ENCODE measurements around the gene SLC16A2.
"Not testable (repeated sequence)": the region's sequence is repeated elsewhere in the genome, so short reads cannot be mapped to it uniquely, and the experiment has no call there.

The SLC16A2 gene

GRCh38 chrX:74461384-74461783, 40.1 kb downstream of the SLC16A2 start:
- no peaks in the 10 kb centered on the region; the same call in 1 of the 2 replicates for H3K27me3 ChIP-seq (ENCODE audit: control insufficient read depth, insufficient read depth, low read length)
- no peak overlapping the region for H3K9ac ChIP-seq (ENCODE audit: low read length)

GRCh38 chrX:74464722-74465121, 43.4 kb downstream of the SLC16A2 start:
- H3K4me1 ChIP-seq (ENCODE audit: control insufficient read depth, insufficient read depth, low read length), result peaks cover 4% of the 10 kb centered on the region; the same call in 1 of the 2 replicates
- H3K36me3 ChIP-seq (ENCODE audit: control insufficient read depth, insufficient read depth, low read length), result no peaks in the 10 kb centered on the region
- H3K27me3 ChIP-seq (ENCODE audit: control insufficient read depth, insufficient read depth, low read length), result no peaks in the 10 kb centered on the region; the same call in 1 of the 2 replicates
- H3K4me3 ChIP-seq (ENCODE audit: low read depth, low read length), result no peak overlapping the region
- H3K27ac ChIP-seq (ENCODE audit: low read depth, low read length), result no peak overlapping the region
- H3K9me3 ChIP-seq (ENCODE audit: control insufficient read depth, insufficient read depth, low read depth, low read length), result no peaks in the 10 kb centered on the region; the same call in 1 of the 2 replicates
- no peak overlapping the region for H3K9ac ChIP-seq (ENCODE audit: low read length)

More at GRCh38 chrX:74461384-74461783, 40.1 kb downstream of the SLC16A2 start:
- H3K36me3 ChIP-seq (ENCODE audit: control insufficient read depth, insufficient read depth, low read length), result no peaks in the 10 kb centered on the region
- no peaks in the 10 kb centered on the region; the same call in 1 of the 2 replicates for H3K9me3 ChIP-seq (ENCODE audit: control insufficient read depth, insufficient read depth, low read depth, low read length)
- H3K4me3 ChIP-seq (ENCODE audit: low read depth, low read length), result no peak overlapping the region
- H3K27ac ChIP-seq (ENCODE audit: low read depth, low read length), result no peak overlapping the region
- peaks cover 9% of the 10 kb centered on the region for H3K4me1 ChIP-seq (ENCODE audit: control insufficient read depth, insufficient read depth, low read length)

GRCh38 chrX:74465424-74465823, 44.1 kb downstream of the SLC16A2 start:
- no peak overlapping the region for H3K27ac ChIP-seq (ENCODE audit: low read depth, low read length)
- no peak overlapping the region for H3K4me3 ChIP-seq (ENCODE audit: low read depth, low read length)
- H3K9me3 ChIP-seq (ENCODE audit: control insufficient read depth, insufficient read depth, low read depth, low read length), result peaks cover 3% of the 10 kb centered on the region; the same call in 1 of the 2 replicates
- H3K36me3 ChIP-seq (ENCODE audit: control insufficient read depth, insufficient read depth, low read length), result no peaks in the 10 kb centered on the region
- no peak overlapping the region for H3K9ac ChIP-seq (ENCODE audit: low read length)
- no peaks in the 10 kb centered on the region; the same call in 1 of the 2 replicates for H3K27me3 ChIP-seq (ENCODE audit: control insufficient read depth, insufficient read depth, low read length)
- peaks cover 4% of the 10 kb centered on the region; the same call in 1 of the 2 replicates for H3K4me1 ChIP-seq (ENCODE audit: control insufficient read depth, insufficient read depth, low read length)

- Histone ChIP-seq H3K36me3 (ENCODE audit: control insufficient read depth, insufficient read depth, low read length) (no peaks in the 10 kb centered on the region), H3K4me3 (ENCODE audit: low read depth, low read length) (no peak overlapping the region), H3K9me3 (ENCODE audit: control insufficient read depth, insufficient read depth, low read depth, low read length) (peaks cover 3% of the 10 kb centered on the region; the same call in 1 of the 2 replicates), H3K27me3 (ENCODE audit: control insufficient read depth, insufficient read depth, low read length) (no peaks in the 10 kb centered on the region), H3K4me1 (ENCODE audit: control insufficient read depth, insufficient read depth, low read length) (peaks cover 4% of the 10 kb centered on the region; the same call in 1 of the 2 replicates), H3K9ac (ENCODE audit: low read length) (no peak overlapping the region), H3K27ac (ENCODE audit: low read depth, low read length) (no peak overlapping the region)
Measured at GRCh38 chrX:74467656-74468055, 46.4 kb downstream of the SLC16A2 start.

- H3K4me1 ChIP-seq (ENCODE audit: control insufficient read depth, insufficient read depth, low read length); H3K27me3 ChIP-seq (ENCODE audit: control insufficient read depth, insufficient read depth, low read length); H3K4me3 ChIP-seq (ENCODE audit: low read depth, low read length); H3K27ac ChIP-seq (ENCODE audit: low read depth, low read length); H3K9ac ChIP-seq (ENCODE audit: low read length); H3K36me3 ChIP-seq (ENCODE audit: control insufficient read depth, insufficient read depth, low read length); H3K9me3 ChIP-seq (ENCODE audit: control insufficient read depth, insufficient read depth, low read depth, low read length): not testable (repeated sequence)
Measured at GRCh38 chrX:74473116-74473515, 51.8 kb downstream of the SLC16A2 start.

- Histone ChIP-seq H3K27me3 (ENCODE audit: control insufficient read depth, insufficient read depth, low read length) (no peaks in the 10 kb centered on the region), H3K27ac (ENCODE audit: low read depth, low read length) (no peak overlapping the region), H3K9ac (ENCODE audit: low read length) (no peak overlapping the region), H3K36me3 (ENCODE audit: control insufficient read depth, insufficient read depth, low read length) (no peaks in the 10 kb centered on the region), H3K4me3 (ENCODE audit: low read depth, low read length) (no peak overlapping the region), H3K9me3 (ENCODE audit: control insufficient read depth, insufficient read depth, low read depth, low read length) (no peaks in the 10 kb centered on the region), H3K4me1 (ENCODE audit: control insufficient read depth, insufficient read depth, low read length) (peaks cover 43% of the 10 kb centered on the region)
Measured at GRCh38 chrX:74490247-74490646, 69.0 kb downstream of the SLC16A2 start.

- no peaks in the 10 kb centered on the region for H3K9me3 ChIP-seq (ENCODE audit: control insufficient read depth, insufficient read depth, low read depth, low read length)
- peaks cover 43% of the 10 kb centered on the region for H3K4me1 ChIP-seq (ENCODE audit: control insufficient read depth, insufficient read depth, low read length)
- peak overlapping the region; percentile 22 for H3K9ac ChIP-seq (ENCODE audit: low read length)
- H3K27me3 ChIP-seq (ENCODE audit: control insufficient read depth, insufficient read depth, low read length), result no peaks in the 10 kb centered on the region
- H3K4me3 ChIP-seq (ENCODE audit: low read depth, low read length), result no peak overlapping the region
- H3K36me3 ChIP-seq (ENCODE audit: control insufficient read depth, insufficient read depth, low read length), result no peaks in the 10 kb centered on the region
- no peak overlapping the region for H3K27ac ChIP-seq (ENCODE audit: low read depth, low read length)
Measured at GRCh38 chrX:74492720-74493201, 71.5 kb downstream of the SLC16A2 start.

- Histone ChIP-seq H3K4me3 (ENCODE audit: low read depth, low read length) (no peak overlapping the region), H3K9ac (ENCODE audit: low read length) (no peak overlapping the region), H3K9me3 (ENCODE audit: control insufficient read depth, insufficient read depth, low read depth, low read length) (no peaks in the 10 kb centered on the region), H3K4me1 (ENCODE audit: control insufficient read depth, insufficient read depth, low read length) (peaks cover 43% of the 10 kb centered on the region), H3K36me3 (ENCODE audit: control insufficient read depth, insufficient read depth, low read length) (no peaks in the 10 kb centered on the region), H3K27me3 (ENCODE audit: control insufficient read depth, insufficient read depth, low read length) (no peaks in the 10 kb centered on the region), H3K27ac (ENCODE audit: low read depth, low read length) (no peak overlapping the region)
Measured at GRCh38 chrX:74493806-74494205, 72.5 kb downstream of the SLC16A2 start.

GRCh38 chrX:74498924-74499323, 77.6 kb downstream of the SLC16A2 start:
- H3K9me3 ChIP-seq (ENCODE audit: control insufficient read depth, insufficient read depth, low read depth, low read length), result no peaks in the 10 kb centered on the region; the same call in 1 of the 2 replicates
- peaks cover 5% of the 10 kb centered on the region; the same call in 1 of the 2 replicates for H3K27me3 ChIP-seq (ENCODE audit: control insufficient read depth, insufficient read depth, low read length)
- H3K9ac ChIP-seq (ENCODE audit: low read length), result no peak overlapping the region
- H3K36me3 ChIP-seq (ENCODE audit: control insufficient read depth, insufficient read depth, low read length), result no peaks in the 10 kb centered on the region
- H3K4me1 ChIP-seq (ENCODE audit: control insufficient read depth, insufficient read depth, low read length), result peaks cover 6% of the 10 kb centered on the region
- H3K27ac ChIP-seq (ENCODE audit: low read depth, low read length), result no peak overlapping the region
- H3K4me3 ChIP-seq (ENCODE audit: low read depth, low read length), result no peak overlapping the region

- Histone ChIP-seq H3K27ac (ENCODE audit: low read depth, low read length) (no peak overlapping the region), H3K4me3 (ENCODE audit: low read depth, low read length) (no peak overlapping the region), H3K9me3 (ENCODE audit: control insufficient read depth, insufficient read depth, low read depth, low read length) (no peaks in the 10 kb centered on the region; the same call in 1 of the 2 replicates), H3K9ac (ENCODE audit: low read length) (no peak overlapping the region), H3K27me3 (ENCODE audit: control insufficient read depth, insufficient read depth, low read length) (peaks cover 5% of the 10 kb centered on the region; the same call in 1 of the 2 replicates), H3K4me1 (ENCODE audit: control insufficient read depth, insufficient read depth, low read length) (no peaks in the 10 kb centered on the region), H3K36me3 (ENCODE audit: control insufficient read depth, insufficient read depth, low read length) (no peaks in the 10 kb centered on the region)
Measured at GRCh38 chrX:74500067-74500466, 78.8 kb downstream of the SLC16A2 start.

GRCh38 chrX:74500555-74500954, 79.3 kb downstream of the SLC16A2 start:
- peaks cover 2% of the 10 kb centered on the region; the same call in 1 of the 2 replicates for H3K4me1 ChIP-seq (ENCODE audit: control insufficient read depth, insufficient read depth, low read length)
- H3K9me3 ChIP-seq (ENCODE audit: control insufficient read depth, insufficient read depth, low read depth, low read length), result no peaks in the 10 kb centered on the region; the same call in 1 of the 2 replicates
- H3K36me3 ChIP-seq (ENCODE audit: control insufficient read depth, insufficient read depth, low read length), result no peaks in the 10 kb centered on the region
- H3K4me3 ChIP-seq (ENCODE audit: low read depth, low read length), result no peak overlapping the region
- no peak overlapping the region for H3K27ac ChIP-seq (ENCODE audit: low read depth, low read length)
- H3K27me3 ChIP-seq (ENCODE audit: control insufficient read depth, insufficient read depth, low read length), result peaks cover 5% of the 10 kb centered on the region; the same call in 1 of the 2 replicates
- no peak overlapping the region for H3K9ac ChIP-seq (ENCODE audit: low read length)
